Mucosa of descending colon (tissue), 3 donors: Measurements from ENCODE around the gene PCBP3. TPM values are rescaled to one million over a fixed set of nuclear protein-coding genes. Genes with fewer than 3 reads are reported as not detected.

Source experiments
- ATAC-seq: fragments of 200-7000 bp; cut with Tn5 transposase; one replicate; pipeline ENCODE4 v1.9.1; 2020; ENCODE audit warnings: mild to moderate bottlenecking, moderate library complexity
- DNase-seq, 3 donors: peaks; one replicate each; pipeline ENCODE4 v3.0.0-alpha.2; 2020
- H3K36me3 ChIP-seq: fragments of 200-600 bp; one replicate; pipeline ENCODE4 v1.8.0; 2021; ENCODE audit warnings: low read depth, mild to moderate bottlenecking
- H3K4me1 ChIP-seq: fragments of 200-600 bp; one replicate; pipeline ENCODE4 v1.8.0; 2021; ENCODE audit warnings: low read depth, mild to moderate bottlenecking
- H3K4me3 ChIP-seq: fragments of 200-600 bp; one replicate; pipeline ENCODE4 v1.8.0; 2021; ENCODE audit warnings: mild to moderate bottlenecking
- H3K9me3 ChIP-seq: fragments of 200-600 bp; one replicate; pipeline ENCODE4 v1.8.0; 2021; ENCODE audit warnings: mild to moderate bottlenecking
- intact Hi-C, 2 donors: fragments of 100-400 bp; cut with DNase I in 1 of 2; cut with micrococcal nuclease in 1 of 2; formaldehyde crosslinking; loops; one replicate each; pipeline versions ENCODE4 v1.11.0 to v1.11.1; 2022; cut with DNase I, micrococcal nuclease
- total RNA-seq, 3 donors: library from RNA; stranded (reverse); fragmentation: NEBNext Ultra II Directional in 2 of 3; extraction: Animal tissue kit (Norgen Biotek cat#: 25700) in 2 of 3; gene quantifications; one replicate each; pipeline versions ENCODE4 v1.2.1 to v1.2.4, GENCODE V29; 2021 to 2023
- TF ChIP-seq, protein P1 (sequence below): fragments of 200-600 bp; IDR thresholded peaks from one replicate; pipeline ENCODE4 v1.8.0; 2022; ENCODE audit warnings: antibody characterized with exemption, mild to moderate bottlenecking
- donor health status: DM: no; HTN: no; CAD: no; lungs with moderate emphysema.
- donor health status: DM: no; HTN: no; CAD: no.
- donor health status: DM: no; HTN: yes; CAD: no.

The PCBP3 gene
- total RNA-seq, 3 donors from 2014 or later, result 4.5 to 18.4 (median 7.6) TPM

DNA sequence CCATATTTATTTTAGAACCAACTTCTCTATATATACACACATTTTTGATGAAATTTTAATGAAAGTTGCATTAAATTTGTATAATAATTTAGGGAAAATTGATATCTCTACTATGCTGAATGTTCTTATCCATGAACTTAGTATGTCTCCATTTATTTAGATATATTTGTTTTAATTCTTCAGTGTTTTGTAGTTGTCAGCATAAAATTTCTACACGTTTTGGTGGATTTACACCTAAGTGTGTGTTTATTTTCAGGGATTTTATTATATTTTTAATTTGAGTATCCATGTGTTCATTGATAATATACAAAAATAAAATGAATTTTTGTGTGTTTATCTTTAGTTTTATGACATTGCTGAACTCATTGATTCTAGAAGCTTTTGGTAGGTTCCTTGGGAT lies 36.7 kb downstream of the PCBP3 start:
- Histone ChIP-seq H3K4me3 (no peak overlapping the region), H3K9me3 (no peaks in the 10 kb centered on the region), H3K4me1 (no peaks in the 10 kb centered on the region), H3K36me3 (no peaks in the 10 kb centered on the region)
- TF ChIP-seq, protein P1, sequence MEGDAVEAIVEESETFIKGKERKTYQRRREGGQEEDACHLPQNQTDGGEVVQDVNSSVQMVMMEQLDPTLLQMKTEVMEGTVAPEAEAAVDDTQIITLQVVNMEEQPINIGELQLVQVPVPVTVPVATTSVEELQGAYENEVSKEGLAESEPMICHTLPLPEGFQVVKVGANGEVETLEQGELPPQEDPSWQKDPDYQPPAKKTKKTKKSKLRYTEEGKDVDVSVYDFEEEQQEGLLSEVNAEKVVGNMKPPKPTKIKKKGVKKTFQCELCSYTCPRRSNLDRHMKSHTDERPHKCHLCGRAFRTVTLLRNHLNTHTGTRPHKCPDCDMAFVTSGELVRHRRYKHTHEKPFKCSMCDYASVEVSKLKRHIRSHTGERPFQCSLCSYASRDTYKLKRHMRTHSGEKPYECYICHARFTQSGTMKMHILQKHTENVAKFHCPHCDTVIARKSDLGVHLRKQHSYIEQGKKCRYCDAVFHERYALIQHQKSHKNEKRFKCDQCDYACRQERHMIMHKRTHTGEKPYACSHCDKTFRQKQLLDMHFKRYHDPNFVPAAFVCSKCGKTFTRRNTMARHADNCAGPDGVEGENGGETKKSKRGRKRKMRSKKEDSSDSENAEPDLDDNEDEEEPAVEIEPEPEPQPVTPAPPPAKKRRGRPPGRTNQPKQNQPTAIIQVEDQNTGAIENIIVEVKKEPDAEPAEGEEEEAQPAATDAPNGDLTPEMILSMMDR, result no peak
- DNase-seq (no peak), ATAC-seq (no peak)
- intact Hi-C loops, result no loop called here

DNA sequence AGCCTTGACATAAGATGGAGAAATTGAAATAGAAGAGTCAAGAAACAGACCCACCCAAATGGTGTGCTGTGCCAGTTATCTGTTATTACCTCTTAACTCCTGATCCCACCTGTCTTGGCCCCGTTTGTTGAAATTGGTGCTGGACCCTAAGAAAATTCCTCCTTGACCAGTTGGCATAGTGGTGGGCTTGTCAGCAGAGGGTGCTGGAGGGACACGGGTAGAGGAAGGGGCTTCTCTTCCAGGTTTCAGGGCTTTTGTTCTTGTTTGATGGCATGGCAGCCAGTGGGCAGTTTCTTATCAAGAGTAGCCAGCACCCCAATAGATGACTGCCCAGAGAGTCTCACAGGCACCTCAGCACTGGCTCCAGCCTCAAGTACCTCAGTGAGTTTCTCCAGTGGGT lies 51.6 kb downstream of the PCBP3 start:
- ATAC-seq (no peak), DNase-seq (no peak)
- TF ChIP-seq, protein P1, result no peak

DNA sequence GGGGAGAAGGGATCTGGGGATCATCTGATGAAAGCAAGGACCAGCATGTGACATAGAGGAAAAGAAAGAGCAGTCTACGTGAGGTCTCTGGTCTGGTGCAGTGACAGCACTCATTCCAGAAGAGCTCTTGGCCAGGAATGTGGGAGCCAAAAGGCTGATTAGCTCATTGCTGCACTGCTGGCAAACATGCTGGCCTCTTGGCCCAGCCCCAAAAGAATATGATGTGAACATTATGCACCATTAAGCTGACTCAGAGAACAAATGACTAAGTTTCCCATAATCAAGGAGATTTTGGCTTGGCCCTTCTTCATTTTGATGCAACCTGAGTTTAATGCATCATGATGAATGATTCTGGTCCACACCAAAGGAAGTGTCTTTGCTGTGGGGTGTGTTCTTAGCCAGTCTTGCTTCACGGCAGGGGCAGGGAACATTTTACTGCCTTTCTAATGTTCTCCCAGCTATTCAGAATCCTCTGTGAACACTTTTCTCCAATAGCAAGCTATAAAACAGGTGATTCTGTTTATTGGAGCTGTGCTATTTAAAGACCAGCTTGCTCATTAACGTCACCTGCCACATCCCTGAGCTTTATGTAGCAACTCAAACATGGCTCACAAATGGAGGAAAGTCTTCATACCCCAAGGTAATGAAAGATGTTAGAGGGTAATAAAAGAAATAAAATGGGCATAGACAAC lies 55.1 kb downstream of the PCBP3 start:
- intact Hi-C loops, result no loop called here
- TF ChIP-seq, protein P1, result no peak
- Histone ChIP-seq H3K9me3 (no peaks in the 10 kb centered on the region), H3K4me1 (peaks cover 6% of the 10 kb centered on the region), H3K36me3 (no peaks in the 10 kb centered on the region), H3K4me3 (no peak overlapping the region)
- ATAC-seq, result peak; percentile 61
- peak in 1 of 3 donors; percentile 18 for DNase-seq

More for the DNA sequence above, 51.6 kb downstream of the PCBP3 start:
- no peaks in the 10 kb centered on the region for H3K36me3 ChIP-seq
- no peaks in the 10 kb centered on the region for H3K9me3 ChIP-seq
- peaks cover 6% of the 10 kb centered on the region for H3K4me1 ChIP-seq
- no peak overlapping the region for H3K4me3 ChIP-seq
- intact Hi-C loops, result no loop called here

DNA sequence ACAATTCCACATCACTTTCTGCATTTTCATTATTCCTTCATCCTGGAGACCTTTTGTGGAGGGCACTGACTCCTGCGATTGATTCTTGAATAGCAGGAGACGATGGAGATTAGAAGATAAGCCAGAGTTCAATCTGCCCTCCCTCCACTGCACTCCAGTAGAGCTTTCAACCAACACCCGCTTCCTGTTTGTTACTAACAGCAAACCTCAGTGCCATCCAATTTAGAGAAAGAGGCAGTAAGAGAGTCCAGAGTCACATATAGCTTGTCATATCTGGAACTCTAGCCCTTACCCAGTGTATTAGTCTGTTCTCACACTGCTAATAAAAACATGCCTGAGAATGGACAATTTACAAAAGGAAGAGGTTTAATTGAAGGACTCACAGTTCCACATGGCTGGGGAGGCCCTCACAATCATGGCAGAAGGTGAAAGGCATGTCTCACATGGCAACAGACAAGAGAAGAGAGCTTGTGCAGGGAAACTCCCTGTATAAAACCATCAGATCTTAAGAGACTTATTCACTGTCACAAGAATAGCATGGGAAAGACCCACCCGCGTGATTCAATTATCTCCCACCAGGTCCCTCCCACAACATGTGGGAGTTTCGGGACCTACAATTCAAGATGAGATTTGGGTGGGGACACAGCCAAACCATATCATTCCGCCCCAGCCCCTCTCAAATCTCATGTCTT lies 55.9 kb downstream of the PCBP3 start:
- TF ChIP-seq, protein P1, result no peak
- intact Hi-C loops, result no loop called here
- no peak for ATAC-seq

DNA sequence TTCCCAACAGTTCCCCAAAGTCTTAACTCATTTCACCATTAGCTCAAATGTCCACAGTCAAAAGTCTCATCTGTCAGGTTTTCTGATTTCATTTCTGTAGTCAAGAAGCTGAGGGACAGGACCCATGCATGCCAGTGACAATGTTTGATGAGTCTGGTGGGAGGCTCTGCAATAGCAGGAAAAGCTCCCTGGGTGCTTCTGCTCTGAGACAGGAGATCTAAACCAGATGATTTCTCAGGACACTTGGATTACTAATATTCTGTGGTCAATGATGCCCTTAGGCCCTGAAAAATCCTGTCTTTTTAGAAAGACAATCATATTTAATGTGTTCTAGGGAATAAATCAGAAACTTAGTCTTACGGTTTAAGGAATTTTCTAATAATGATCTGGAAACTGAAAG lies 56.4 kb downstream of the PCBP3 start:
- intact Hi-C loops, result no loop called here
- ATAC-seq (no peak), DNase-seq (no peak)
- Histone ChIP-seq H3K4me1 (peaks cover 6% of the 10 kb centered on the region), H3K36me3 (no peaks in the 10 kb centered on the region), H3K4me3 (no peak overlapping the region), H3K9me3 (no peaks in the 10 kb centered on the region)
- TF ChIP-seq, protein P1, result no peak

More for the DNA sequence above, 55.9 kb downstream of the PCBP3 start:
- no peak for DNase-seq
- no peak overlapping the region for H3K4me3 ChIP-seq
- H3K4me1 ChIP-seq, result peaks cover 6% of the 10 kb centered on the region
- H3K9me3 ChIP-seq, result no peaks in the 10 kb centered on the region
- no peaks in the 10 kb centered on the region for H3K36me3 ChIP-seq
